H1 (cell line): ENCODE data around the gene IL13.

Experiments used
- BACH1 ChIP-seq: IDR thresholded peaks from 2 replicates; pipeline ENCODE4 v1.6.1; 2012; ENCODE audit warnings: low read length, improper control_type of control experiment
- BCL11A ChIP-seq, 2 experiments: IDR thresholded peaks; one replicate each; pipeline ENCODE4 v1.6.1; 2011; ENCODE audit warnings: low read depth in 2 of 2, low read length in 2 of 2, mild to moderate bottlenecking in 2 of 2
- BRCA1 ChIP-seq: IDR thresholded peaks from 2 replicates; pipeline ENCODE4 v1.6.1; 2012; ENCODE audit warnings: low read depth, low read length, improper control_type of control experiment
- CREB1 ChIP-seq: IDR thresholded peaks from 2 replicates; pipeline ENCODE4 v1.6.1; 2012; ENCODE audit warnings: inconsistent platforms
- CTCF ChIP-seq, 3 experiments: IDR thresholded peaks; 1 replicate in 2 of 3; 2 replicates in 1 of 3; pipeline versions ENCODE4 v1.5.1 to v1.6.1; 2011; ENCODE audit warnings: low read length in 3 of 3, mild to moderate bottlenecking in 3 of 3, inconsistent platforms in 2 of 3, low read depth in 1 of 3, moderate library complexity in 1 of 3; ENCODE audit not compliant: insufficient read depth in 1 of 3; ENCODE audit errors: control extremely low read depth in 1 of 3
- EP300 ChIP-seq, 2 experiments: IDR thresholded peaks; 1 replicate in 1 of 2; 2 replicates in 1 of 2; pipeline ENCODE4 v1.6.1; 2011 to 2012; ENCODE audit warnings: low read depth in 2 of 2, low read length in 2 of 2, mild to moderate bottlenecking in 2 of 2, borderline replicate concordance in 1 of 2, inconsistent platforms in 1 of 2, moderate library complexity in 1 of 2
- EZH2 ChIP-seq: fragments of 200-600 bp; sonication (generic); IDR thresholded peaks from 2 replicates; pipeline ENCODE4 v1.7.1; 2012; ENCODE audit warnings: low read depth, mild to moderate bottlenecking, moderate library complexity, low read length, inconsistent platforms; ENCODE audit not compliant: severe bottlenecking
- HDAC6 ChIP-seq: IDR thresholded peaks from one replicate; pipeline ENCODE4 v1.7.1; 2012; ENCODE audit warnings: low read depth, mild to moderate bottlenecking, inconsistent platforms, low read length, moderate library complexity
- POLR2A ChIP-seq, 2 experiments: IDR thresholded peaks; 1 replicate in 1 of 2; 2 replicates in 1 of 2; pipeline ENCODE4 v1.6.1; 2011; ENCODE audit warnings: low read depth in 2 of 2, low read length in 2 of 2, mild to moderate bottlenecking in 2 of 2; ENCODE audit errors: control extremely low read depth in 1 of 2
- SP1 ChIP-seq: IDR thresholded peaks from 2 replicates; pipeline ENCODE4 v1.6.1; 2011; ENCODE audit warnings: low read depth, low read length
- USF2 ChIP-seq: IDR thresholded peaks from 2 replicates; pipeline ENCODE4 v1.6.1; 2011; ENCODE audit warnings: low read length, improper control_type of control experiment
- YY1 ChIP-seq: IDR thresholded peaks from 2 replicates; pipeline ENCODE4 v1.6.1; 2011; ENCODE audit warnings: low read depth, mild to moderate bottlenecking, low read length

- TF ChIP-seq CTCF (IDR thresholded peaks at IDR 0.05; ENCODE audit: control extremely low read depth in 1 of 3, insufficient read depth in 1 of 3, low read depth in 1 of 3, low read length in 3 of 3) (no peak), POLR2A (IDR thresholded peaks at IDR 0.05; ENCODE audit: control extremely low read depth in 1 of 2, low read depth in 2 of 2, low read length in 2 of 2) (no peak), CREB1 (no peak), SP1 (no peak), USF2 (no peak), BRCA1 (no peak), EP300 (IDR thresholded peaks at IDR 0.05; ENCODE audit: borderline replicate concordance in 1 of 2, low read depth in 2 of 2, low read length in 2 of 2) (no peak), BCL11A (IDR thresholded peaks at IDR 0.05; ENCODE audit: low read depth in 2 of 2, low read length in 2 of 2) (no peak), YY1 (no peak), EZH2 (no peak), BACH1 (no peak; the same call in 1 of the 2 replicates), HDAC6 (no peak)
Observed at GRCh38 chr5:132656774-132657355, 1.1 kb upstream of the IL13 start.
